ENCODE measurements around the gene ZGPAT.

Gene ZGPAT

DNA sequence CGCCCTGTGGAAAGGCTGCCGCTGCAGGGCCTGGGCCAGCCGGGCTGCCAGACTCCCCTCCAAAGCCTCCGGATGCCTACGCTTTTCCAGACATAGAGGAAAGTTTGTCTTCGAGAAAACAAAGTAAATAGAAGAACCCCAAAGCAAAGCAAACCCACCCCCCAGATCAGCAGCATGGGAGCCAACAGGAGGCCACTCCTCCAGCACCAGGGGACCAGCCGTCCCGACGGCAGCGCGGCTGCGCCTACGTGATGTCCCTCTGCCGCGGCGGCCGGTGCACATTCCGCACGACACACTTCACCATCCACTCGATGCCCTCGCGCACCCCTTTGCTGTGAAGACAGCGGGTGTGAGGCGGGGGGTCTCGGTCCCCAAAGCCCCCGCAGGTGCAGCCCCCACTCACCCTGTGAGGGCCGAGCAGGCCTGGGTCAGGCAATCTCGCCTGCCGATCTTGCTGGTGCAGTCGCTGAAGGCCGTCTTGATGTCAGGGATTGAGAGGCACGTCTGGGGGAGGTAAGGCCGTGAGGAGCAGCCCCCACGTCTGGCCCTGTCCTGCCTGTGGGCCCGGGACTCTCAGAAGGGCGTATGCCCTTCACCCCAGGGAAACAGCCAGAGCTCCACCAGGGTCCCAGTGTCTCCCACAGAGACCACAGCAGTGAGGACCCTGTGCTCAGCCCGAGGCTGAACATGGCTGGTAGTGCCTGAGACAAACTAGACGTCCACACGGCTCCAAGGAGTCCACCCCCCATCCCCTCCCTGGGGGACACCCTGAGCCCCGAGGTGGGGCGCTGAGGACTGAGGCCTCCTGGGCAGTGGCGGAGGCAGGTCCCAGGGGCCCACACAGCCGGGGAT lies 7.4 kb upstream of the ZGPAT start:
- peaks cover 21% of the 10 kb centered on the region for H3K27me3 ChIP-seq
- TF ChIP-seq, protein P1, sequence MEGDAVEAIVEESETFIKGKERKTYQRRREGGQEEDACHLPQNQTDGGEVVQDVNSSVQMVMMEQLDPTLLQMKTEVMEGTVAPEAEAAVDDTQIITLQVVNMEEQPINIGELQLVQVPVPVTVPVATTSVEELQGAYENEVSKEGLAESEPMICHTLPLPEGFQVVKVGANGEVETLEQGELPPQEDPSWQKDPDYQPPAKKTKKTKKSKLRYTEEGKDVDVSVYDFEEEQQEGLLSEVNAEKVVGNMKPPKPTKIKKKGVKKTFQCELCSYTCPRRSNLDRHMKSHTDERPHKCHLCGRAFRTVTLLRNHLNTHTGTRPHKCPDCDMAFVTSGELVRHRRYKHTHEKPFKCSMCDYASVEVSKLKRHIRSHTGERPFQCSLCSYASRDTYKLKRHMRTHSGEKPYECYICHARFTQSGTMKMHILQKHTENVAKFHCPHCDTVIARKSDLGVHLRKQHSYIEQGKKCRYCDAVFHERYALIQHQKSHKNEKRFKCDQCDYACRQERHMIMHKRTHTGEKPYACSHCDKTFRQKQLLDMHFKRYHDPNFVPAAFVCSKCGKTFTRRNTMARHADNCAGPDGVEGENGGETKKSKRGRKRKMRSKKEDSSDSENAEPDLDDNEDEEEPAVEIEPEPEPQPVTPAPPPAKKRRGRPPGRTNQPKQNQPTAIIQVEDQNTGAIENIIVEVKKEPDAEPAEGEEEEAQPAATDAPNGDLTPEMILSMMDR (IDR thresholded peaks at IDR 0.05): no peak
- no peaks in the 10 kb centered on the region for H3K9me3 ChIP-seq
- peaks cover 0 to 4% of the 10 kb centered on the region in 2 experiments for H3K4me1 ChIP-seq (ENCODE audit: control insufficient read depth in 1 of 2, insufficient read depth in 1 of 2, low read depth in 1 of 2, low read length in 1 of 2)
- peaks cover 62% of the 10 kb centered on the region for H3K36me3 ChIP-seq
- no peak overlapping the region for H3K27ac ChIP-seq
- H3K4me3 ChIP-seq (ENCODE audit: low read depth in 1 of 2, low read length in 1 of 2): no peak overlapping the region

DNA sequence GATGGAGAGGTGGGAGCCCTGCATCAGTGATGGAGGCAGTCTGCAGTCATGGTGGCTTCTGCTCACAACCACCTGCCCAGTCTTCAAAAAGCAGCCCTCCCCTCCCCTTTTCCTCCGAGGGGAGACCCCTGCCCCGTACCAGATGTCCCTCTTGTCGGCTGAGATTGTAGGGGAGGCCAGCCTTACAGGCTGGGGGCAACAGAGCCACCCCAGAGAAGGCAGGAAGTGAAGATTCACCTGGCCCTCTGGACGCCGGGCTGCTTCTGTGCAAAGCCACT lies 6.8 kb upstream of the ZGPAT start:
- Histone ChIP-seq H3K4me3 (ENCODE audit: low read depth in 1 of 2, low read length in 1 of 2) (no peak overlapping the region), H3K4me1 (ENCODE audit: control insufficient read depth in 1 of 2, insufficient read depth in 1 of 2, low read depth in 1 of 2, low read length in 1 of 2) (peaks cover 0 to 4% of the 10 kb centered on the region in 2 experiments), H3K27me3 (peaks cover 18% of the 10 kb centered on the region), H3K9me3 (no peaks in the 10 kb centered on the region), H3K27ac (no peak overlapping the region), H3K36me3 (peaks cover 65% of the 10 kb centered on the region)
- TF ChIP-seq, protein P1 (IDR thresholded peaks at IDR 0.05): no peak

DNA sequence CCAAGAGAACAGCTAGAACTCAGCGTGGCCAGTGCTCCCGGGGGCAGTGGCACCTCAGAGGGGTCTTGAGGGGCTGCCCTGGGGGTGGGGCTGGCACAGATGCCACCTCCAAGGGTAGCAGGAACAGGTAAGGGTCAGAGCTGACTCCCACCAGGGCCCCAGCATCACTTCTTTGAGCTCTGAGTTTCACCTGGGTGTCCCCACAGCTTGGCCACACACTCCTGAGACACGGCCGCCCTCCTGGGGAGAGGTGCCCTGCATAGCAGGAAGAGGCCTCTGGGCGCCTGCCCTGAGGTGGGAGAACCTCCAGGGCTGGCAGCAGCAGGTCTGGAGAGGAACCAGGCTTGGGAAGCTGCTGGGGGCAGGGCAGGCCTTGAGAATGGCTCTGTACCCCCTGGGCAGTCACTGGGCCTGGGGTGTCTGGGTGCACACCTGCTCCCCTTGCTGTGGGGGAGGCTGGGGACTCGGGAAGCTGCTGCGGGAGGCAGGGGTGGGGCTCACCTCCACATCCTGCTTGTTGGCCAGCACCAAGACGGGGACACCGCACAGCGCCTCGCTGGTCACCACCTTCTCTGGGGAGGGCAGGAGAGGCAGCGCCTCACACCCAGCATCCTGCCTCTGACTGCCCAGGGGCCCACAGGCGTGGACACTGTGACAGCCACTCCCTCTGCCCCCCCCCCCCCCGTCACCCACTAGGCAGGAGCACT lies 6.4 kb upstream of the ZGPAT start:
- Histone ChIP-seq H3K27me3 (peaks cover 13% of the 10 kb centered on the region), H3K9me3 (no peaks in the 10 kb centered on the region), H3K27ac (no peak overlapping the region), H3K4me3 (ENCODE audit: low read depth in 1 of 2, low read length in 1 of 2) (no peak overlapping the region), H3K4me1 (ENCODE audit: control insufficient read depth in 1 of 2, insufficient read depth in 1 of 2, low read depth in 1 of 2, low read length in 1 of 2) (peaks cover 3 to 6% of the 10 kb centered on the region in 2 experiments), H3K36me3 (peaks cover 69% of the 10 kb centered on the region)
- TF ChIP-seq, protein P1 (IDR thresholded peaks at IDR 0.05): no peak

DNA sequence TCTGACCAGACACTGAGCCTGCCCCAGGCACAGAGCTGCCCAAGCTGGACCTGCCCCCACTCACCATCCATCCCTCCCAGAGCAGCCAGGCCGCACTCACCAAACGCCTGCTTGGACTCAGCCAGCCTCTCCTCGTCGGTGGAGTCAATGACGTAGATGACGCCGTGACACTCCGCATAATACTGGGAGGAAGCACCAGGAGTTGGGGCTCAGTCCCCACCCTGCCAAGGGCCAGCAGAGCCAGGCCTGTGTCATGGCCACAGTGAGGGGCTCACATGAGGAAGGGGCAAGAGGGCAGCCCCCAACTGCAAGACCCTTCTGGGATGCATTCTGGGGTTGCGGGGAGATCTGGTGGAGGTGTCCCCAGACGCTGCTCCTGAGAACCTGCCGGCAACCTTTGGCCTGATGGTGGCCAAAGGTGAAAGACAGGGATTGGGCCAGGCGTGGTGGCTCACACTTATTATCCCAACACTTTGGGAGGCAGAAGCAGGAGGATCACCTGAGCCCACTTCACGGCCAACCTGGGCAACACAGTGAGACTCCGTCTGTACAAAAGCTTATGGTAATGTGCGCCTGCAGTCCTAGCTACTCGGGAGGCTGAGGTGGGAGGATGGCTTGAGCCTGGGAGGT lies 5.7 kb upstream of the ZGPAT start:
- H3K27ac ChIP-seq: no peak overlapping the region
- TF ChIP-seq, protein P1 (IDR thresholded peaks at IDR 0.05): no peak
- H3K9me3 ChIP-seq: no peaks in the 10 kb centered on the region
- peaks cover 9% of the 10 kb centered on the region in 2 experiments for H3K4me1 ChIP-seq (ENCODE audit: control insufficient read depth in 1 of 2, insufficient read depth in 1 of 2, low read depth in 1 of 2, low read length in 1 of 2)
- H3K4me3 ChIP-seq (ENCODE audit: low read depth in 1 of 2, low read length in 1 of 2): no peak overlapping the region
- H3K36me3 ChIP-seq: peaks cover 69% of the 10 kb centered on the region
- H3K27me3 ChIP-seq: peaks cover 7% of the 10 kb centered on the region

DNA sequence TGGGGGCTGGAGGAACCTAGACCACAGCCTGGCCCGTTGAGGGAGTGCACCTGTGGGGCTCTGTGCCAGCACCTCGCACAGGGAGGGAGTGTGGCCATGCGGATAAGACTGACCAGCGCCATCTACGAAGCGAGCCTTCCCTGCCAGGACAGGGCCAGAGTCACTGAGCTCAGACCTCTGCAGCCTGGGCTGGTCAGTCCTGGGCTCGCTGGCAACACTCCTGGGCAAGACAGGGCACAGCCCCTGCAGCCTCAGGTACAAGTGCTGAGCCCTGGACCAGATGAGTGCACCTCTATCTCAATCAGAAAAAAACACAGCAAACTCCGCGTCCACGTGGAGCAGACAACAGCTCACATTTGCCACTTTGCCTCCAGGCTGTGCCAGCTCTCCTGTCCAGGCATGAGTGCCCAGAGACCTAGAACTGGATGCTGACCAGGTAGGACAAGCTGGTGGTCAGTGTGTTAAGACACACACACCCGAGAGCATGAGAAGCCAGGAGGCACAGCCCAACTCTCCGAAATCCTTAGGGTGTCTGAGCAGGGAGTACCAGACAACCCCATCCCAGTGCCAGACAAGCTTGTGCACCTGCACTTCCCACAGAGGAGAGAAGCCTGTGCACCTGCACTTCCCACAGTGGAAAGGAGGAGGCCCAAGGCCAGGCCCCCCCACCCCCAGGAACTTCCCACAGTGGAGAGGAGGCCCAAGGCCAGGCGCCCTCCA lies 4.9 kb upstream of the ZGPAT start:
- Histone ChIP-seq H3K27ac (no peak overlapping the region), H3K4me1 (ENCODE audit: control insufficient read depth in 1 of 2, insufficient read depth in 1 of 2, low read depth in 1 of 2, low read length in 1 of 2) (peaks cover 13 to 16% of the 10 kb centered on the region in 2 experiments), H3K36me3 (peaks cover 66% of the 10 kb centered on the region), H3K4me3 (ENCODE audit: low read depth in 1 of 2, low read length in 1 of 2) (no peak overlapping the region), H3K27me3 (no peaks in the 10 kb centered on the region), H3K9me3 (no peaks in the 10 kb centered on the region)
- TF ChIP-seq, protein P1 (IDR thresholded peaks at IDR 0.05): no peak
